ENCODE results near the gene TMEM184B.

TMEM184B gene

DNA sequence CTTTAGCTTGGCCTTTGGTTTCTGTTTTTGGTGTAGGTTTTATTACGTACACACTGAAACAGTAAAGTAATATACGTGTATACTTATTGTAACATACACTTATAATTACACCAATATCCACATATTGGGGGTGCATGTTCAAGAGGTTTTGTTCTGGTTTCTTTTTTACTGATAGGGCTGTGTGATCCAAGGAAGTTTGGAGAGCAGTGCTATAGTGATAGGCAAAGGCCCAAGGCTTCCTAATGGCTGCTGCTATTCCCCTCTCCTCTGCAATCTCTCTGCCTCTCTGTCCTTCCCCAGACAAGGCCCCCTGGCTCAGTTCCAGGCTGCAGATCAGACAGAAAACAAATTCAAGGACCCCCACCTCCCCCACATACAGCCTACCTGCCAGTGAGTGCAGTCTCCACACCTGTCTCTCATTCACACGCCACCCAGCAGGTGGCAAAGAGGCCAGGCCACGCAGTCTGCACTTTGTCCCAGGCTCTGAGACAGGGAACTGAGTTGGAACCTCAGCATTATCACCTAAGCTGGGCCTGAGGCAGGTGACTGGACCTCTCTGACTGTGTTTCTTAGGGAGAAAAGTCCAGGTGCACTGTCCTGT lies 15.1 kb downstream of the TMEM184B start:
- peaks cover 4% of the 10 kb centered on the region for H3K36me3 ChIP-seq (ENCODE audit: control insufficient read depth, insufficient read depth, low read length)
- no peak overlapping the region for H3K4me3 ChIP-seq (ENCODE audit: extremely low read depth, insufficient read depth, low read length, poor library complexity, severe bottlenecking)
- no peaks in the 10 kb centered on the region for H3K9me3 ChIP-seq (ENCODE audit: control insufficient read depth, low read length)
- H3K27ac ChIP-seq (ENCODE audit: low read depth, low read length, severe bottlenecking) = no peak overlapping the region
- 67 to 79% methylated on average over 1 to 2 of the region's 4 CpGs for WGBS, 2 experiments (ENCODE audit: insufficient coverage in 2 of 2)
- H3K4me1 ChIP-seq (ENCODE audit: control insufficient read depth, insufficient read depth, low read length, poor library complexity, severe bottlenecking) = peaks cover 7% of the 10 kb centered on the region

DNA sequence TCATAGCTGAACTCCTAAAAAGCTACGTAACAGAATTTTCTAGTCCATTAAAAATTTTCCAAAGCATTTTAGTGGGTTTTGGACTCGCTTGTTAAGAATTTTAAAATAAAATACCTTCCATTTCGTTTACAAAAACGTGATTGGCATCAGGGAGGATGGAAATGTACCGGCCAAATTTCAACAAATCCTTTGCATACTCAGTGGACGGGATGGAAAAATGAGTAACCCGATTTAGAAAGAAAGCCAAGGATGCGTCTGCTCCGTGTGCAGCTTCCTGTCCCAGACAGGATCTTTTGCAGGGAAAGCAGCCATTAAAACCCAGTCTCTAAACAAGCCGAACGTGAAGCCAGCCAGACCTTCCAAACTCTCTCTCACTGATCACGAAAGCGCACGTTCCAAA lies 15.6 kb downstream of the TMEM184B start:
- H3K9me3 ChIP-seq (ENCODE audit: control insufficient read depth, low read length) = no peaks in the 10 kb centered on the region
- H3K4me1 ChIP-seq (ENCODE audit: control insufficient read depth, insufficient read depth, low read length, poor library complexity, severe bottlenecking) = peaks cover 7% of the 10 kb centered on the region
- H3K4me3 ChIP-seq (ENCODE audit: extremely low read depth, insufficient read depth, low read length, poor library complexity, severe bottlenecking) = no peak overlapping the region
- H3K27ac ChIP-seq (ENCODE audit: low read depth, low read length, severe bottlenecking) = no peak overlapping the region
- WGBS, 2 experiments (ENCODE audit: insufficient coverage in 2 of 2) = 88 to 91% methylated on average over 10 to 13 of the region's 14 CpGs
- H3K36me3 ChIP-seq (ENCODE audit: control insufficient read depth, insufficient read depth, low read length) = peaks cover 3% of the 10 kb centered on the region

DNA sequence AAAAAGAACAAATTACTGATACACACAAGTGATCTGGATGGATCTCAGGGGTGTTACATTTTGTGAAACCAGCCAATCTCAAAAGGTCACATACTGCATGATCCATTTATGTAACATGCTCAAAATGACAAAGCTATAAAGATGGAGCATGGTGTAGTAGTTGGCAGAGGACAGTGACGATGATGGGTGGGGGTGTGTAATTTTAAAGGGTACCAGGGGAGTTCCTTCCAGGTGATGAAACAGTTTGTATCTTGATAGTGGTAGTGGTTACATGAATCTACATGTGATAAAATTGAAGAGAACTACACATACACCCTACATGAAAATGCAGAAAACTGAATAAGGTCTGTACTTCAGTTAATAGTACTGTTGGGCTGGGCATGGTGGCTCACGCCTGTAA lies 17.1 kb downstream of the TMEM184B start:
- peaks cover 7% of the 10 kb centered on the region for H3K4me1 ChIP-seq (ENCODE audit: control insufficient read depth, insufficient read depth, low read length, poor library complexity, severe bottlenecking)
- H3K36me3 ChIP-seq (ENCODE audit: control insufficient read depth, insufficient read depth, low read length) = peaks cover 14% of the 10 kb centered on the region
- WGBS, 2 experiments (ENCODE audit: insufficient coverage in 2 of 2) = 93 to 100% methylated on average over 1 to 2 of the region's 2 CpGs
- H3K27ac ChIP-seq (ENCODE audit: low read depth, low read length, severe bottlenecking) = no peak overlapping the region
- no peaks in the 10 kb centered on the region for H3K9me3 ChIP-seq (ENCODE audit: control insufficient read depth, low read length)
- H3K4me3 ChIP-seq (ENCODE audit: extremely low read depth, insufficient read depth, low read length, poor library complexity, severe bottlenecking) = no peak overlapping the region

DNA sequence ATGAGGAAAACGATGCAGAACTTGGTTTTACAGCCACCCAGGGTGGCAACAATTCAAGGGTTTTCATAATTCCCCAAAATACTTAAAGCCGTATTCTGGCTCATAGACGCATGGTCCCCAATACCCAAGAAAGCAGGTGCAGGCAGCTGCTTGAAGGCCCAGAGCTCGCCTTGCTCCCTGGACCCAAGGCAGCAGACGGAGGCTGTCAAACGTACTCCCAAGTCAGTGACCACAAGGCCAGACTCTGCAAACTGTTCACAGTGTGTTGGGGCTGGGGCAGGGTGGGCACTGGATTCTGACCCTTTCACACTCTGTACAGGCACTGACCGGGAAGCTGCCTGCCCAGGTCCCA lies 21.5 kb downstream of the TMEM184B start:
- H3K4me1 ChIP-seq (ENCODE audit: control insufficient read depth, insufficient read depth, low read length, poor library complexity, severe bottlenecking) = no peaks in the 10 kb centered on the region
- no peak overlapping the region for H3K27ac ChIP-seq (ENCODE audit: low read depth, low read length, severe bottlenecking)
- no peak overlapping the region for H3K4me3 ChIP-seq (ENCODE audit: extremely low read depth, insufficient read depth, low read length, poor library complexity, severe bottlenecking)
- 95 to 98% methylated on average over 7 of the region's 7 CpGs for WGBS, 2 experiments (ENCODE audit: insufficient coverage in 2 of 2)
- peaks cover 46% of the 10 kb centered on the region for H3K36me3 ChIP-seq (ENCODE audit: control insufficient read depth, insufficient read depth, low read length)
- peaks cover 6% of the 10 kb centered on the region for H3K9me3 ChIP-seq (ENCODE audit: control insufficient read depth, low read length)

- Histone ChIP-seq H3K4me1 (ENCODE audit: control insufficient read depth, insufficient read depth, low read length, poor library complexity, severe bottlenecking) (no peaks in the 10 kb centered on the region), H3K4me3 (ENCODE audit: extremely low read depth, insufficient read depth, low read length, poor library complexity, severe bottlenecking) (no peak overlapping the region), H3K27ac (ENCODE audit: low read depth, low read length, severe bottlenecking) (no peak overlapping the region), H3K9me3 (ENCODE audit: control insufficient read depth, low read length) (peaks cover 6% of the 10 kb centered on the region), H3K36me3 (ENCODE audit: control insufficient read depth, insufficient read depth, low read length) (peaks cover 51% of the 10 kb centered on the region)
- 98 to 99% methylated on average over 8 to 12 of the region's 13 CpGs for WGBS, 2 experiments (ENCODE audit: insufficient coverage in 2 of 2)
Measured at GRCh38 chr22:38250643-38251340, 22.0 kb downstream of the TMEM184B start.

DNA sequence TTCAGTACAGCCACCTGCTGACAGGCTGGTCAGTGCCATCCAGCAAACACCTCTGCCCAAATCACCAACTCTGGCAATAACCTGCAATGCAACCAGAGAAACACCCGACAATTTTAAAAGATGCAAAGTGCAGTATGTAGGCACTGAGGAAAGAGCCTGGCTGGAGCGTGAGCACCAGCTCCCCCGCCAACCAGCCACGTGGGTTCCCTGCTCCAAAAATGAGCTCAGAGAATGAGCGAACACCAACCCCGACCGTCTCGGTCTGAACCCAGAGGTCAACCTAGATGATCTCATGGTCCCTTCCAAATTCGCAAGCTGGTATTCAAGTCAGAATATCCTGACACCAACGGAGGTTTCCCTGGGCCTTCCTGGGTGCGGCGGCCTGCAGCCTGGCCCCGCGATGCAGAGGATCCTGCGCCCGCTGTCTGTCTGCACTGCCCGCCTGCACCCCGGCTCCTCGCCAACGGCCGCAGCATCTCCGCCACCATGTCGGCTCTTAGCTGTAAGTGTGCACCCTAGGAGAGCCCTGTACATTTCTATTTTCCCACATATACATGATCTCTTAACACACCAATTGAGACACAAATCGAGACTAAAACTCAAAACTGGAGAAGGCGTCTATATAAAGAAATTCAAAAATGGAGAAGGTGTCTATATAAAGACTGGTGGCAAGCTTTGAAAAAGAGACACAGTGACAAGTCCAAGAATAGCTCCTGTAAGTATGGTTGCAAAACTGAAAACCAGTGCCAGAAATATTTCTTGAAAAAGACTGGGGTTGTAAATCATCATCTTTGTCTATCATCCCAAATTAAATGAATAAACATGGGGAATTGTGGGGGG lies 22.8 kb downstream of the TMEM184B start:
- H3K4me1 ChIP-seq (ENCODE audit: control insufficient read depth, insufficient read depth, low read length, poor library complexity, severe bottlenecking) = no peaks in the 10 kb centered on the region
- peaks cover 6% of the 10 kb centered on the region for H3K9me3 ChIP-seq (ENCODE audit: control insufficient read depth, low read length)
- peaks cover 50% of the 10 kb centered on the region for H3K36me3 ChIP-seq (ENCODE audit: control insufficient read depth, insufficient read depth, low read length)
- H3K4me3 ChIP-seq (ENCODE audit: extremely low read depth, insufficient read depth, low read length, poor library complexity, severe bottlenecking) = no peak overlapping the region
- 94 to 96% methylated on average over 17 to 19 of the region's 25 CpGs for WGBS, 2 experiments (ENCODE audit: insufficient coverage in 2 of 2)
- no peak overlapping the region for H3K27ac ChIP-seq (ENCODE audit: low read depth, low read length, severe bottlenecking)

DNA sequence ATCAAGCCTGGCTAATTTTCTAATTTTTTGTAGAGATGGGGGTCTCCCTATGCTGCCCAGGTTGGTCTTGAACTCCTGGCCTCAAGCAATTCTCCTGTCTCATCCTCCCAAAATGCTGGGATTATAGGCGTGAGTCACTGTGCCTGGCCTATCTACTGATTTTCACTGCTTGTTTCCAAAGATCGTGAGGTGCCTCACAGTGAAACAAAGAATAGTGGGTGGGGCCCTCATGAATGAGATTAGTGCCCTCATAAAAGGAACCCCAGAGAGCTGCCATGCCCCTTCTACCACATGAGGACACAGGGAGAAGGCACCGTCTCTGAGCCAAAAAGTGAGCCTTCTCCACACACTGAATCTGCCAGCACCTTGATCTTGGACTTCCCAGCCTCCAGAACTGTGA lies 23.5 kb downstream of the TMEM184B start:
- peaks cover 6% of the 10 kb centered on the region for H3K9me3 ChIP-seq (ENCODE audit: control insufficient read depth, low read length)
- H3K4me3 ChIP-seq (ENCODE audit: extremely low read depth, insufficient read depth, low read length, poor library complexity, severe bottlenecking) = no peak overlapping the region
- no peak overlapping the region for H3K27ac ChIP-seq (ENCODE audit: low read depth, low read length, severe bottlenecking)
- no peaks in the 10 kb centered on the region for H3K4me1 ChIP-seq (ENCODE audit: control insufficient read depth, insufficient read depth, low read length, poor library complexity, severe bottlenecking)
- H3K36me3 ChIP-seq (ENCODE audit: control insufficient read depth, insufficient read depth, low read length) = peaks cover 54% of the 10 kb centered on the region
- WGBS, 2 experiments (ENCODE audit: insufficient coverage in 2 of 2) = 67 to 77% methylated on average over 1 to 2 of the region's 3 CpGs

DNA sequence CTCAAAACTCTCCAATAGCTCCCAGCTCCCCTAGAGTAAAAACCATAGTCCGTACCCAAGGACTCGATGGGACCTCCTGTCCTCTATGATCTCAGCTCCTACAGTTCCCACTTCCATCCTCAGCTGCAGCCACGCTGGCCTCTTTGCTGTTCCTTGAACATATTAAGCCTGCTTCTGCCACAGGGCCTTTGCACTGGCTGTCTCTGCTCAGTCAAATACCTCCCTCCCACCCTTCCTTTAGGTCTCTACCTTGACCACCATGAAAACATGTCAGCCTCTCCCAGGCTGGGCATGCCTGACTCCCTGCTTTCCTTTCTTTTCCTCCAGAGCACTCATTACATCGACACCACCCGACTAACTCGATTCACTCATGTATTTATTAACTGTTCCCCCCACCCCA lies 24.5 kb downstream of the TMEM184B start:
- H3K36me3 ChIP-seq (ENCODE audit: control insufficient read depth, insufficient read depth, low read length) = peaks cover 64% of the 10 kb centered on the region
- no peak overlapping the region for H3K27ac ChIP-seq (ENCODE audit: low read depth, low read length, severe bottlenecking)
- peaks cover 6% of the 10 kb centered on the region for H3K9me3 ChIP-seq (ENCODE audit: control insufficient read depth, low read length)
- no peak overlapping the region for H3K4me3 ChIP-seq (ENCODE audit: extremely low read depth, insufficient read depth, low read length, poor library complexity, severe bottlenecking)
- 99% methylated on average over 6 of the region's 6 CpGs for WGBS, 2 experiments (ENCODE audit: insufficient coverage in 2 of 2)
- H3K4me1 ChIP-seq (ENCODE audit: control insufficient read depth, insufficient read depth, low read length, poor library complexity, severe bottlenecking) = peaks cover 9% of the 10 kb centered on the region

DNA sequence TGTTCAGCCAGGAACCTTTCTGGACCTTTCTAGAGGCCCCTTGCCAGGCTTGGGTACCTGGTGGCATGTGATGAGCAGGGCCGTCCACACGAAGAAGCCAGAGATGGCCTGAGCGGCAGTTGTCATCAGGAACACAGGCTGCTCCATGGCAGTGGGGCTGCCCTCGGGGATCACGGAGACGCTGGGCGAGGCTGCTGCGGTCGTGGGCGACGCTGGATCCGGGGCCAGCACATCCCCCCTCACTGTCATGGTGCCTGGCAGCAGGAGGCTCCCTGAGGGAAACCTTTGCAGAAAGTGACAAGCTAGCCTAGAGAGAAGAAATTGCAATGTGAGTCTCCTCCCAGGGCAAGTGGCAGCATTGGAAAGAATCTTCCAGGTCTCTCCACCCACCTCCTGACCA lies 25.1 kb downstream of the TMEM184B start:
- Histone ChIP-seq H3K4me3 (ENCODE audit: extremely low read depth, insufficient read depth, low read length, poor library complexity, severe bottlenecking) (no peak overlapping the region), H3K36me3 (ENCODE audit: control insufficient read depth, insufficient read depth, low read length) (peaks cover 65% of the 10 kb centered on the region), H3K9me3 (ENCODE audit: control insufficient read depth, low read length) (peaks cover 6% of the 10 kb centered on the region), H3K27ac (ENCODE audit: low read depth, low read length, severe bottlenecking) (no peak overlapping the region), H3K4me1 (ENCODE audit: control insufficient read depth, insufficient read depth, low read length, poor library complexity, severe bottlenecking) (peaks cover 13% of the 10 kb centered on the region)
- WGBS, 2 experiments (ENCODE audit: insufficient coverage in 2 of 2) = 95 to 99% methylated on average over 10 to 12 of the region's 12 CpGs

DNA sequence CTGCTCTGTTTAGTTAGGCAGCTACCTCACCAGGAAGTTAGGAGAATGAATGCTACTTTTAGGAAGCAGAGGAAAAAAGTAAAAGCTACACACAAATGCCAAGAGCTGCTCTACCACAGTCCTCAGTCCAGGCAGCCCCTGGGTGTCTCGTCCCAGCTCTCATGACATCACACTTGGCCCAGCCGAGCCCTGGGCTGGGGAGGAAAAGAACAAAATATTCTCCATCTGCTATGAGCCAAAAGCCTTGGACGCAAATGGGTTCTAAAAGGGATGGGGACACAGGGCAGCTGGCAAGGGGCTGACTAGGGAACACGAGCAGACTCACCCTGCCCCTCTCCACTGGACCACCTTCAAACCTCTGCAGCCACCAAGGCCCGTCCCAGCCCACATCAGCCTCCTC lies 26.1 kb downstream of the TMEM184B start:
- no peak overlapping the region for H3K27ac ChIP-seq (ENCODE audit: low read depth, low read length, severe bottlenecking)
- H3K9me3 ChIP-seq (ENCODE audit: control insufficient read depth, low read length) = peaks cover 6% of the 10 kb centered on the region
- peaks cover 63% of the 10 kb centered on the region for H3K36me3 ChIP-seq (ENCODE audit: control insufficient read depth, insufficient read depth, low read length)
- peaks cover 13% of the 10 kb centered on the region for H3K4me1 ChIP-seq (ENCODE audit: control insufficient read depth, insufficient read depth, low read length, poor library complexity, severe bottlenecking)
- WGBS, 2 experiments (ENCODE audit: insufficient coverage in 2 of 2) = 94 to 96% methylated on average over 5 of the region's 5 CpGs
- H3K4me3 ChIP-seq (ENCODE audit: extremely low read depth, insufficient read depth, low read length, poor library complexity, severe bottlenecking) = no peak overlapping the region

All from mesodermal cell (in vitro differentiated cells).